GM12872 (cell line): Measurements from ENCODE around the gene ZNF483.

Source experiments
- TF ChIP-seq, protein P1 (sequence below): IDR thresholded peaks from 3 replicates; pipeline ENCODE4 v1.5.1; 2011; ENCODE audit warnings: low read depth, mild to moderate bottlenecking, low read length, moderate library complexity; ENCODE audit not compliant: insufficient read depth

Gene ZNF483

DNA sequence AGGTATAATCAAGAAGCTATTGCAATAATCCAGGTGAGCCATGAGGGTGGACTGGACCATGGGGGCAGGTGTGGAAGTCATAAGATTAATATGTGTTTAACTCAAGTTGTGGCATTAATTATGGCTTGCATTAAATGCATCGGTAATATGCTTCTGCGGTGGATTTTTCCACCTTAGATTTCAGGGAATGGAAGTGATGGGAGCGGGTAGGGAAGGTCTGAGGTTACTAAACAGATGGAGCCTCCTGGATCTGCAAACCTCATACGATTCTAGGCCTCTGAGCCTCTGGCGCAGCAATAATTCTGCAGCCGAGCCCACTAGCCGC is 286 bp upstream of the ZNF483 start:
- TF ChIP-seq, protein P1, sequence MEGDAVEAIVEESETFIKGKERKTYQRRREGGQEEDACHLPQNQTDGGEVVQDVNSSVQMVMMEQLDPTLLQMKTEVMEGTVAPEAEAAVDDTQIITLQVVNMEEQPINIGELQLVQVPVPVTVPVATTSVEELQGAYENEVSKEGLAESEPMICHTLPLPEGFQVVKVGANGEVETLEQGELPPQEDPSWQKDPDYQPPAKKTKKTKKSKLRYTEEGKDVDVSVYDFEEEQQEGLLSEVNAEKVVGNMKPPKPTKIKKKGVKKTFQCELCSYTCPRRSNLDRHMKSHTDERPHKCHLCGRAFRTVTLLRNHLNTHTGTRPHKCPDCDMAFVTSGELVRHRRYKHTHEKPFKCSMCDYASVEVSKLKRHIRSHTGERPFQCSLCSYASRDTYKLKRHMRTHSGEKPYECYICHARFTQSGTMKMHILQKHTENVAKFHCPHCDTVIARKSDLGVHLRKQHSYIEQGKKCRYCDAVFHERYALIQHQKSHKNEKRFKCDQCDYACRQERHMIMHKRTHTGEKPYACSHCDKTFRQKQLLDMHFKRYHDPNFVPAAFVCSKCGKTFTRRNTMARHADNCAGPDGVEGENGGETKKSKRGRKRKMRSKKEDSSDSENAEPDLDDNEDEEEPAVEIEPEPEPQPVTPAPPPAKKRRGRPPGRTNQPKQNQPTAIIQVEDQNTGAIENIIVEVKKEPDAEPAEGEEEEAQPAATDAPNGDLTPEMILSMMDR, result no peak

DNA sequence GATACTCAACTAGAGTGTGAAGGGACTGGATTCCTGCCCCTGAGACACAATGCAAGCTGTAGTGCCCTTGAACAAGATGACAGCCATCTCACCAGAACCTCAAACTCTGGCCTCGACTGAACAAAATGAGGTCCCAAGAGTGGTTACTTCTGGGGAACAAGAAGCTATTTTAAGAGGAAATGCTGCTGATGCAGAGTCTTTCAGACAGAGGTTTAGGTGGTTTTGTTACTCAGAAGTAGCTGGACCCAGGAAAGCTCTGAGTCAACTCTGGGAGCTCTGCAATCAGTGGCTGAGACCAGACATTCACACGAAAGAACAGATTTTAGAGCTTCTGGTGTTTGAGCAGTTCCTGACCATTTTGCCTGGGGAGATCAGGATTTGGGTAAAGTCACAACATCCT is 2.4 kb downstream of the ZNF483 start:
- TF ChIP-seq, protein P1, result no peak

DNA sequence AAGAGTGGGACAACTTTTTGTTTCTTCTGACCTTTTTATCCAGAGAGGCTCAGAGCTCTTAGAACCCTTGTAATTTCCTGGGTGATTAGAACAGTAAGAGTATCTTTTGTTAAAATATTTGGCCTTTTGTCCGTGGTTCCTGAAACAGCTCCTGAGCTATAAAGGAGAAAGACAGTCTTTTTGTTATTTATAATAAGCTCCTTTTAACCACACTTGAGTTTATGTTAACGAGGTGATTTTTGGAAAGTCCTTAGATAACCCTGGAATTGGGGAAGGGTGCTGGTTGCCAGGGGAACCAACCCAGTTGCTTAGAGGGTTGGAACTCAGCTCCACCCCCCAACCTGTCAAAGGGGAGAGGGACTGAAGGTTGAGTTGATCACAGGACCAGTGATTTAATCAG is 4.8 kb downstream of the ZNF483 start:
- TF ChIP-seq, protein P1, result no peak

DNA sequence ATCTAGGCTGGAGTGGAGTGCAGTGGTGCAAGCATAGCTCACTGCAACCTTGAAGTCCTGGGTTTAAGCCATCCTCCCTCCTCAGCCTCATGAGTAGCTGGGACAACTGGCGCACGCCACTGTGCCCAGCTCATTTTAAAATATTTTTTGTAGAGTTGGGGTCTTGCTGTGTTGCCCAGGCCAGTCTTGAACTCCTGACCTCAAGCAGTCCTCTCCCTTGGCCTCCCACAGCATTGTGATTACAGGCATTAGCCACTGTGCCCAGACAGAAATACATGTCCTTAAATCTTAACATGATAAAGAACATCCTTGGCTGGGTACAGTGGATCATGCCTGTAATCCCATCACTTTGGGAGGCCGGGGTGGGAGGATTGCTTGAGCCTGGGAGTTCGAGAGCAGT is 6.7 kb downstream of the ZNF483 start:
- TF ChIP-seq, protein P1, result no peak

DNA sequence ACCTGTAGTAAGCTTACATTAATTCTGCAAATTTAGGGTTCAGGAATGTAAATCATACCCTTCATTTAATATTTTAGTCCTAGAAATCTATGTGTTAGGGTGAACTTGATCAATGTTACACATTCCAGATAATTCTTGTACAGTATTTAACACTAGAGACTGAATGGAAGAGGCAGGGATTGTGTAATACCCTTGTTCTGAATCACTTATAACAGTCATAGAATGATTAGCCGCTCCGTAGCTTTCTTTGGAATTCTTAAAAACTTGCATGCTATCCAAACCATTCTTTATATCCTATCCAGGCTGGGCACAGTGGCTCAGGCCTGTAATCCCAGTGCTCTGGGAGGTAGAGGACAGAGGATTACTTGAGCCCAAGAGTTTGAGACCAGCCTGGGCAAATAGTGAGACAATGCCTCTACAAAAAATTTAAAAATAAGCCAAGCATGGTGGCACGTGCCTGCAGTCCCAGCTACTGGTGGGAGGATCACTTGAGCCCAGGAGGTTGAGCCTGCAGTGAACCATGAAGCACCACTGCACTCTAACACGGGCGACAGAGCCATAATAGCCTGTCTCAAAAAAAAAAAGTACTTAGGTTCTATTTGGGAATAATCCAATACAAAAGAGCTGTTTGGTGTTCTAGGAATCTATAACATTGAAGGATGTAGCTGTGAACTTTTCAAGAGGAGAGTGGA is 8.3 kb downstream of the ZNF483 start:
- TF ChIP-seq, protein P1, result no peak

DNA sequence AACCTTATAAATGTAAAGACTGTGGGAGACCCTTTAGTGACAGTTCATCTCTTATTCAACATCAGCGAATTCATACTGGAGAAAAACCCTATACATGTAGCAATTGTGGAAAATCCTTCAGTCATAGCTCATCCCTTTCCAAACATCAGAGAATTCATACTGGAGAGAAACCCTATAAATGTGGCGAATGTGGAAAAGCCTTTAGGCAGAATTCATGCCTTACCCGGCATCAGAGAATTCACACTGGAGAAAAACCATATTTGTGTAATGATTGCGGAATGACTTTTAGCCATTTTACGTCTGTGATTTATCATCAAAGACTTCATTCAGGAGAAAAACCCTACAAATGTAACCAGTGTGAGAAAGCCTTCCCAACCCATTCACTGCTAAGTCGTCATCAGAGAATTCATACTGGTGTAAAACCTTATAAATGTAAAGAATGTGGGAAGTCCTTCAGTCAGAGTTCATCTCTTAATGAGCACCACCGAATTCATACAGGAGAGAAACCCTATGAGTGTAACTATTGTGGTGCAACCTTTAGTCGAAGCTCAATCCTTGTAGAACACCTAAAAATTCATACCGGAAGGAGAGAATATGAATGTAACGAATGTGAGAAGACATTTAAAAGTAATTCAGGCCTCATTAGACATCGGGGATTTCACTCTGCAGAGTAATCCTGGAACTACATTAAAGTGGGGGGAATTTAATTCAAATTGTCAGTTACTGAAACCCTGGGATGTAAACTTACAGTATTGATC is 17.7 kb downstream of the ZNF483 start:
- TF ChIP-seq, protein P1, result no peak

DNA sequence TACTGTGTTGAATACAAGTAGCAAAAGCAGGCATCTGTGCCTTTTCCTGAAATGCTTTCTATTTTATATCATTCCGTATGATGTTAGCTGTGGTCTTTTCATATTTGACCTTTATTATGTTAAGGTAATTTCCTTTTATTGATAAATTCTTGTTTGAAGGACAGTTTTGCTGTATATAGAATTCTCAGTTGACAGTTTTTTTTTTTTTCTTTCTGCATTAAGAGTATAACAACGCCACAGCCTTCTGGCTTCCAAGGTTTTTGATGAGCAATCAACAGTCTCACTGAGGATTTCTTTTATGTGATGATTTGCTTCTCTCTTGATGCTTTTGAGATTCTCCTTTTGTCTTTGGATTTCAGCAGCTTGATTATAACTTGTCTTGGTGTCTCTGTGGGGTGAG is 23.6 kb downstream of the ZNF483 start:
- TF ChIP-seq, protein P1, result no peak
